PC-9 (cell line): ENCODE data around the gene C1orf56. TPM values are rescaled to one million over a fixed set of nuclear protein-coding genes. Genes with fewer than 3 reads are reported as not detected.

Source experiments
- BruUV-seq: library from RNA; stranded (reverse); fragments of 400-500 nt; replicated peaks from 2 replicates; lab custom pipeline; 2021; lab: Mats Ljungman, UMichigan
- CTCF ChIA-PET: fragments of 300-600 bp; sonication (Branson Sonifier 250); formaldehyde crosslinking; loops from one replicate; lab custom pipeline; 2022; ENCODE audit warnings: antibody characterized with exemption; lab: Charles Lee
- POLR2A ChIA-PET: fragments of 300-600 bp; sonication (Branson Sonifier 250); formaldehyde crosslinking; loops from one replicate; lab custom pipeline; 2022; ENCODE audit warnings: antibody characterized with exemption; ENCODE audit not compliant: unreplicated experiment; lab: Charles Lee
- DNase-seq, 2 experiments: peaks; one replicate each; pipeline versions ENCODE4 v3.0.0 to v3.0.0-alpha.2; 2015 to 2022; ENCODE audit warnings: mixed read lengths in 1 of 2
- H2AFZ ChIP-seq: fragments of 200-600 bp; sonication (generic); 2 replicates; pipeline ENCODE4 v1.8.1; 2017; ENCODE audit warnings: antibody characterized with exemption
- H3F3A ChIP-seq: fragments of 200-600 bp; sonication (generic); 2 replicates; pipeline ENCODE4 v1.8.1; 2017; ENCODE audit warnings: antibody characterized with exemption, mild to moderate bottlenecking, low read depth; ENCODE audit not compliant: insufficient read depth
- H3K27ac ChIP-seq: fragments of 200-600 bp; sonication (generic); 2 replicates; pipeline ENCODE4 v1.6.1; 2016; ENCODE audit warnings: mixed run types
- H3K27me3 ChIP-seq: fragments of 200-600 bp; sonication (generic); 2 replicates; pipeline ENCODE4 v1.6.1; 2016; ENCODE audit warnings: low read depth, mixed run types; ENCODE audit not compliant: insufficient read depth
- H3K36me3 ChIP-seq: fragments of 200-600 bp; sonication (generic); 2 replicates; pipeline ENCODE4 v1.6.1; 2016; ENCODE audit warnings: low read depth, mixed run types
- H3K4me1 ChIP-seq: fragments of 200-600 bp; sonication (generic); replicated peaks from 2 replicates; pipeline ENCODE4 v1.6.1; 2016; ENCODE audit warnings: mixed run types; ENCODE audit not compliant: insufficient read depth
- H3K4me2 ChIP-seq: fragments of 200-600 bp; sonication (generic); 2 replicates; pipeline ENCODE4 v1.6.1; 2017; ENCODE audit warnings: mixed run types
- H3K4me3 ChIP-seq: fragments of 200-600 bp; sonication (generic); 2 replicates; pipeline ENCODE4 v1.6.1; 2016; ENCODE audit warnings: mixed run types
- H3K79me2 ChIP-seq: fragments of 200-600 bp; sonication (generic); 2 replicates; pipeline ENCODE4 v1.6.1; 2017; ENCODE audit warnings: low read depth, mixed run types
- H3K9me2 ChIP-seq: fragments of 200-600 bp; sonication (generic); 2 replicates; pipeline ENCODE4 v1.8.1; 2017; ENCODE audit warnings: mild to moderate bottlenecking; ENCODE audit not compliant: insufficient read depth
- H3K9me3 ChIP-seq: fragments of 200-600 bp; sonication (generic); 2 replicates; pipeline ENCODE4 v1.8.1; 2016; ENCODE audit warnings: low read depth; ENCODE audit not compliant: insufficient read depth
- H4K20me1 ChIP-seq: fragments of 200-600 bp; sonication (generic); 2 replicates; pipeline ENCODE4 v1.8.1; 2017; ENCODE audit not compliant: insufficient read depth
- EZH2 ChIP-seq: fragments of 200-600 bp; sonication (generic); IDR thresholded peaks from 2 replicates; pipeline ENCODE4 v1.8.0; 2017; ENCODE audit warnings: antibody characterized with exemption, low read depth
- intact Hi-C: fragments of 100-400 bp; cut with micrococcal nuclease; formaldehyde crosslinking; loops from one replicate; pipeline ENCODE4 v1.10.0; 2022; ENCODE audit not compliant: unreplicated experiment
- total RNA-seq: library from RNA; stranded (reverse); gene quantifications from 2 replicates; pipeline ENCODE4 v1.2.3, GENCODE V29; 2021
- TF ChIP-seq, protein P1 (sequence below): fragments of 200-600 bp; sonication (generic); conservative IDR thresholded peaks from 2 replicates; pipeline ENCODE4 v1.6.1; 2017; ENCODE audit warnings: mixed run types, antibody characterized with exemption, mild to moderate bottlenecking, moderate library complexity

The C1orf56 gene
- total RNA-seq, 1 experiment from 2014 or later = 1.8 TPM

DNA sequence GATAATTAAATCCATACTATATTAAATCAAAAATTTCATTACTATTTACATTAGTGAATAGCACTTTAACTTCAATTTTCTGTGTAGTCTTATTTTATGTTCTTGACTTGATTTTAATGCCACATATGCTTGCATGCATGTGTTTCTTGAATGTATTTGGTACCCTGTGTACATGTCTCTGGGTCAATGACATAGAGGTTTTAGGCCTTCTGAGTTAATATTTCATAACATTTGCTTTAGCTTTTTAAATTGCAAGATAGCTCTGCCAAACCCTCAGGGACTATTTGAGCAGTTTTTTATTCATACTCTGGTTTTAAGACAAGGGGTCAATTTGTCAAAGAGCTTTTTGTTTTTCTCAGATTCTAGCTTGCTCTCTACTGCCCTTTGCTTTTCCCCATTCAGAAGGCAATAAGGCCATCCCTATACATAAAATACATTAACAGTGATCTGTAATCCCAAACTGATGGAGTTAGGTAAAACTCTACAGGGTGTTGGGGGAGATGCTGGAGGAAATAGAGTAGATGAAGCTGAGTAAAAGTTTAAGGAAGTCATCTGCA is 17.6 kb downstream of the C1orf56 start:
- no peak overlapping the region for H2AFZ ChIP-seq
- no peaks in the 10 kb centered on the region for H4K20me1 ChIP-seq
- DNase-seq = no peak
- no peak overlapping the region for H3K4me2 ChIP-seq
- peaks cover 17% of the 10 kb centered on the region for H3K4me1 ChIP-seq
- H3K36me3 ChIP-seq = no peaks in the 10 kb centered on the region
- H3K9me3 ChIP-seq = no peaks in the 10 kb centered on the region
- intact Hi-C loops = loop anchor here (10.0 kb wide), 1 partner anchor 500 kb away; no protein-coding TSS in a partner anchor
- H3K9me2 ChIP-seq = no peaks in the 10 kb centered on the region
- peaks cover 6% of the 10 kb centered on the region for H3K79me2 ChIP-seq
- TF ChIP-seq EZH2 = no peak
- TF ChIP-seq, protein P1, sequence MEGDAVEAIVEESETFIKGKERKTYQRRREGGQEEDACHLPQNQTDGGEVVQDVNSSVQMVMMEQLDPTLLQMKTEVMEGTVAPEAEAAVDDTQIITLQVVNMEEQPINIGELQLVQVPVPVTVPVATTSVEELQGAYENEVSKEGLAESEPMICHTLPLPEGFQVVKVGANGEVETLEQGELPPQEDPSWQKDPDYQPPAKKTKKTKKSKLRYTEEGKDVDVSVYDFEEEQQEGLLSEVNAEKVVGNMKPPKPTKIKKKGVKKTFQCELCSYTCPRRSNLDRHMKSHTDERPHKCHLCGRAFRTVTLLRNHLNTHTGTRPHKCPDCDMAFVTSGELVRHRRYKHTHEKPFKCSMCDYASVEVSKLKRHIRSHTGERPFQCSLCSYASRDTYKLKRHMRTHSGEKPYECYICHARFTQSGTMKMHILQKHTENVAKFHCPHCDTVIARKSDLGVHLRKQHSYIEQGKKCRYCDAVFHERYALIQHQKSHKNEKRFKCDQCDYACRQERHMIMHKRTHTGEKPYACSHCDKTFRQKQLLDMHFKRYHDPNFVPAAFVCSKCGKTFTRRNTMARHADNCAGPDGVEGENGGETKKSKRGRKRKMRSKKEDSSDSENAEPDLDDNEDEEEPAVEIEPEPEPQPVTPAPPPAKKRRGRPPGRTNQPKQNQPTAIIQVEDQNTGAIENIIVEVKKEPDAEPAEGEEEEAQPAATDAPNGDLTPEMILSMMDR = no peak
- H3K27ac ChIP-seq = no peak overlapping the region
- H3K27me3 ChIP-seq = no peaks in the 10 kb centered on the region
- CTCF ChIA-PET = interaction anchor here (1.2 kb wide), 1 partner anchor 35 kb away, joined by 3 read pairs; no protein-coding TSS in a partner anchor
- BruUV-seq = no TSS peak
- peaks cover 20% of the 10 kb centered on the region for H3F3A ChIP-seq
- no peak overlapping the region for H3K4me3 ChIP-seq
- POLR2A ChIA-PET = interaction anchor here (0.7 kb wide), 2 partner anchors 306 to 702 kb away, joined by 3 to 4 read pairs; no protein-coding TSS in a partner anchor

DNA sequence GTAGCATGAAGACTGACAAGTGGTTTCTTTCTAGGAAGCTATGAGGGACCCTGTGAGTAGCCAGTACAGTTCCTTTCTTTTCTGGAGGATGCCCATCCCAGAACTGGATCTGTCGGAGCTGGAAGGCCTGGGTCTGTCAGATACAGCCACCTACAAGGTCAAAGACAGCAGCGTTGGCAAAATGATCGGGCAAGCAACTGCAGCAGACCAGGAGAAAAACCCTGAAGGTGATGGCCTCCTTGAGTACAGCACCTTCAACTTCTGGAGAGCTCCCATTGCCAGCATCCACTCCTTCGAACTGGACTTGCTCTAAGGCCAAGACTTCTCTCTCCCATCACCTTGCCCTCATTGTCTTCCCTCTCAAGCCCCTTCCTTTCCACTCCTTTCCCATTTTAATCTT is 19.6 kb downstream of the C1orf56 start:
- Histone ChIP-seq H3K9me3 (no peaks in the 10 kb centered on the region), H3K36me3 (no peaks in the 10 kb centered on the region), H3K27ac (no peak overlapping the region), H3K4me2 (no peak overlapping the region), H3K9me2 (no peaks in the 10 kb centered on the region), H3F3A (peaks cover 27% of the 10 kb centered on the region), H4K20me1 (no peaks in the 10 kb centered on the region), H3K4me3 (no peak overlapping the region), H3K79me2 (peaks cover 13% of the 10 kb centered on the region), H3K4me1 (peaks cover 17% of the 10 kb centered on the region), H2AFZ (no peak overlapping the region), H3K27me3 (no peaks in the 10 kb centered on the region)
- ChIA-PET CTCF (no interaction called here), POLR2A (no interaction called here)
- no TSS peak for BruUV-seq
- DNase-seq = no peak
- intact Hi-C loops = loop anchor here (10.0 kb wide), 1 partner anchor 502 kb away; no protein-coding TSS in a partner anchor
- TF ChIP-seq, protein P1 = no peak
- no peak for TF ChIP-seq EZH2

DNA sequence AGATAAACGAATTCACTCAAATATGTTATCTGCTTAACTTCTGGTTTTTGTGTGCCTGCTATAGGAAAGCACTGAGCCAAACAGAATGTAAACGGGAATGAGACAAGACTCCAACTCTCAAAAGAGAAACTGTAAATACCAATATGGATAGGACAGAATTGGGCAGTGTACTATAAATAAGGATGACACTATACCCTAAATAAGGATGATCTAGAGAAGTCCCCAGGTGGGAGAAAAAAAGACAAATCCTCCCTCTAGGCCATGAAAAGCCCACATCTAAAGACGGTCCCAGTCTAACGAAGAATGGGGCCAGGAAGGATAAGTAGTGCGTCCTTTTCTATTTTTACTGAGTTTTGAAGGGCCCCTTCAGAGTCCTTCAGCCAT is 21.5 kb downstream of the C1orf56 start:
- POLR2A ChIA-PET = no interaction called here
- Histone ChIP-seq H3K27ac (peak overlapping the region; percentile 20; the same call in 1 of the 2 replicates), H3K4me3 (no peak overlapping the region)

More for the DNA sequence above, 21.5 kb downstream of the C1orf56 start:
- Histone ChIP-seq H3K27me3 (no peaks in the 10 kb centered on the region), H3K4me1 (peaks cover 17% of the 10 kb centered on the region), H3K36me3 (no peaks in the 10 kb centered on the region), H3K4me2 (no peak overlapping the region), H4K20me1 (no peaks in the 10 kb centered on the region), H3F3A (peaks cover 27% of the 10 kb centered on the region), H3K79me2 (peaks cover 14% of the 10 kb centered on the region), H2AFZ (no peak overlapping the region), H3K9me3 (no peaks in the 10 kb centered on the region), H3K9me2 (no peaks in the 10 kb centered on the region)
- intact Hi-C loops = loop anchor here (10.0 kb wide), 1 partner anchor 504 kb away; no protein-coding TSS in a partner anchor
- TF ChIP-seq, protein P1 = no peak
- TF ChIP-seq EZH2 = no peak
- BruUV-seq = no TSS peak
- CTCF ChIA-PET = no interaction called here
- no peak for DNase-seq
